Activated CD4-positive, CD25-positive, alpha-beta regulatory T cell treated with anti-CD3 and anti-CD28 coated beads, Interleukin-2, amount 50 U/mL, for 72 hours (primary cell): ENCODE results near the gene SDCCAG8.

Experiments used
- DNase-seq: peaks from one replicate; pipeline ENCODE4 v3.0.0; 2021

SDCCAG8 gene

GRCh38 chr1:243254927-243255790 lies 682 bp upstream of the SDCCAG8 start, which contains the start of gene CEP170:
TSS of gene CEP170 (minus strand) at chr1:243255281. CDS start at chr1:243225280, 30,001 bp downstream.
- DNase-seq = peak; percentile 84

GRCh38 chr1:243256590-243256989 lies 749 bp downstream of the SDCCAG8 start:
- no peak for DNase-seq

DNA sequence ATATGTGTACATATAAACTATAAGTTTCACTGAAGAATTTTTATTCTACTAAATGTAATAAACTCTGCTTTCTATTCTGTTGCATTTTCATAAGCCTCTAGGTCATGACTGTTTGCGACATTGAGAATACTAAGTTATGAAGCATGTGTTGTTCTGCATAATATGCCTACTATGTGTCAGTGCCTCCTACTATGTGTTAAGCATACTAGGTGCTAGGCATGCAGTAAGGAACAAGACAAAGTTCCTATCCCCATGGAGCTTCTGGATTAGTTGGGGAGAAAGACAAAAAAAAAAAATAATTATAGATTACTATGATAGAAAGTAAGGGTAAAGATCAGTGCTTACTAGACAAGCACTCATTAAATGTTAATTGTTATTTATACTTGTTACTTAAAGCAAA lies 1.3 kb downstream of the SDCCAG8 start:
- DNase-seq = no peak

- DNase-seq = no peak
These were observed 2.9 kb downstream of the SDCCAG8 start for GRCh38 chr1:243258731-243259130.

DNA sequence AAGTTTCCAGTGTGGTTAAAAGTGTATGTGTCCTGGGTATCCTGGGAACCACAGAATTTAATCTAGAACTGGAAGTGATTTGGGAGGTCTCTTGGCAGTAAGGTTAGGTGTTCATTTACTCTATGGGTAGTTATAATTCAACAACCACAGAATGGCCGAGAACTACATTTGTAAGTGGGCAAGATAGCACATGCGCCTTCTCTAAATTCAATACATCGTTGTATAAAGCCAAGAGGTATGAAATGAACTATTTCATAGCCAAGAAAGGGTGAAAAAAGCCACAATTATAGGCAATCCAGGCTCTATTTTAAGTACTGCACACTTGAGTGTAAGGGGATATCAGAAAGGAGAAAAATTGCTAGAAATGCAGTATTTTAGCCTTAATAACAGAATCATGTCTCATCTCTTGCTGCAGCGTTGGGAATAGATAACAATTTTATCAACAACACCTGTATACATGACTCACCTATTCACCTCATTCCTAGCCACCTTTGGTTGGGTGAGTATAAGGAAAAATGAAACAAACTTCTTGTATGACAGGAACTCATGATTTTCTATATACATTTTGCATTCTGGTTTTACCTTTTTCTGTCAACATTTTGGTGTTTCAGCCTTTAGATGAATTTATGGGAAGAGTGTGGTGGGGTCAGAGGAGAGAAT lies 4.5 kb downstream of the SDCCAG8 start:
- DNase-seq = no peak

DNA sequence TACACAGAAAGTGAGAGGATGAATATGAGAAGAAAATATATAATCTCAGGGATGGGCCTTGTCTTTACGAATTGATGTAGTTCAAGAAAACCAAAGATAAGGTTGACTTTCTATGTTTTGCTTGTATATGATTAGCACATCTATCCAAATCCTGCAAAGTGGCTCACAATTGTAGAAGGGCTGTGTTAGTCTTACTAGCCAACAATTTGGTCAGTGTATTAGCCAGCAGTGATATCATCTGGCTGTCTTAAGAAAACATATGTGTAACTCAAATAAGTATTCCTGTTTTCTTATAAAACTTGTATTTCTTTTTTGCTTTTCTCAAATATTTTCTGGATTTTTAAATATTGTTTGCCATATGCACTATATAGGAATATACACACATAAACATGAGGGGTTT lies 5.5 kb downstream of the SDCCAG8 start:
- no peak for DNase-seq

DNA sequence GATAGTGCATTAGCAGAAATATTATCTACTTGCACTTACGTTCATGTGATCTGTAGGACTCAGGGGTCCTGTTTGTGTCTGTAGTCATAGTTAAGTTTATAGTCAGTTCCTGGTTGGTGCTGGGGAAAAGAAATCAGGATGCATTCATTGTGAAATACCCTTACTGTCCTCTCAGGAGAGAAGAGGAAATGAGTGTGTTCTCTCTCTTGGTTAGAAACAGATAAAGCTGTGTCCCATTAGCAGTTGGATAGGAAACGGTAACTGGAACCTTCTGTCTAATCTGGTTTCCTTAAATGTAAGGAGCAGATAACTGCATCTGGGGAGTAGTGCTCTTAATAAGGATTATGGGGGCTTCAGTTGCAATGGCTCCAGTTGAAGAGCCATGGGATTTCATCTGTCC lies 8.9 kb downstream of the SDCCAG8 start:
- no peak for DNase-seq

DNA sequence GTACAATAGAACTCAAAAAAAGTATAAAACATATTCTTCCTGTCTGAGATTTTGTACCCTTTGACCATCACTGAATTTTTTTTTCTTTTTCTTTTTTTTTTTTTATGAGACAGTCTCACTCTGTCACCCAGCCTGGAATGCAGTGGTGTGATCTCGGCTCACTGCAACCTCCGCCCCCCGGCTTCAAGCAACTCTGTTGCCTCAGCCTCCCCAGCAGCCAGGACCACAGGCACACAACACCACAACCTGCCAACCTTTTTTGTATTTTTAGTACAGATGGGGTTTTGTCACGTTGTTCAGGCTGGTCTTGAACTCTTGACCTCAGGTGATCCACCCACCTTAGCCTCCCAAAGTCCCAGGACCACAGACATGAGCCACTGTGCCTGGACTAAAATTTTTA lies 10.4 kb downstream of the SDCCAG8 start:
- DNase-seq = no peak

GRCh38 chr1:243267471-243267880 lies 11.6 kb downstream of the SDCCAG8 start:
- DNase-seq = no peak

GRCh38 chr1:243267914-243268653 lies 12.2 kb downstream of the SDCCAG8 start:
- no peak for DNase-seq

- DNase-seq = no peak
These were observed 13.1 kb downstream of the SDCCAG8 start for GRCh38 chr1:243268751-243269460.

DNA sequence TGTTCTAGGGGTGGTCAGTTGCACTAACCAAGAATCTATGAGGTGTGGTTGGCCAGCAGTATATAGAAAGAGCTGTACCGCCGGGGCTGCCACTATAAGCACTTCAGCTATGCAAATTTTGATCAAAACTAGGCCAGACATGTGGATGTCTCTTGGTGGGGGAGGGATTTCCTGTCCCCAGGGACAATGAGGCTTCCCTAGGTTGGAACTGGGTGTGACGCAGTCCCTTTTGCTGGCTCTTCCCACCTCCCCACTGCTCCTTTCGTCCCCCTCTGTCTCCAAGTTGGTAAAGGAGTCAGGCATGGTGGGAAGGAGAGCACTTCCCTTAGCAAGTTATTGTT lies 13.6 kb downstream of the SDCCAG8 start:
- DNase-seq = no peak

DNA sequence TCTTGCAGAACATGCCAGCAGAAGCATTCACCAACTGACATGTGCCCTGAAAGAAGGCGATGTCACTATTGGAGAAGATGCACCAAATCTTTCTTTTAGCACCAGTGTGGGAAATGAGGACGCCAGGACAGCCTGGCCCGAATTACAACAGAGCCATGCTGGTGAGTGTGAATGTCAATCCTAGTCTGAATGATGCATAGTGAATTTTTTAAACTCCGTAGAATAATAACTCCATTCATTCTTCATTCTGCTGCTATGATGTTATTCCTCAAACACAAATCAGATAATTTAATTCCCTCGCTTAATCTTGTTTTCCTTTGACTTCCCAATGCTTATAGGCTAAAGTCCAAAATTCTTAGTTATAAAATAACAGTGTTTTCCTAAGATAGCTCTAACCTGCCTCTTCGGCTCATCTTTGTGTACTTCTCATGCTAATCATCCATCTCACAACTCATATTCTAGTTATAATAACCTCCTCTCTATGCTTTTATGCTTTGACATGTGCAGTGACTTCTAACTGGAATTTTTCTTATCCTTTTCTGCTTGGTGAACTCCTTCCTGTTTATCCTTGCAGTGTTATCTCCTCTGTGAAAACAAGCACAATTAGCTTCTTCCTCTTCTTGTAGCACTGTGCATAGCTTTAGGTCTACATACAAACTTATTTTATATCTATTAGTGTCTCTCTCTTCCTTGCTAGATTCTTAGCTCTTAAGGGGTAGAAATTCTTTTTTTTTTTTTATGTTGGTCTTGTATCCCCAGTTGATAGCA lies 14.4 kb downstream of the SDCCAG8 start:
- no peak for DNase-seq

DNA sequence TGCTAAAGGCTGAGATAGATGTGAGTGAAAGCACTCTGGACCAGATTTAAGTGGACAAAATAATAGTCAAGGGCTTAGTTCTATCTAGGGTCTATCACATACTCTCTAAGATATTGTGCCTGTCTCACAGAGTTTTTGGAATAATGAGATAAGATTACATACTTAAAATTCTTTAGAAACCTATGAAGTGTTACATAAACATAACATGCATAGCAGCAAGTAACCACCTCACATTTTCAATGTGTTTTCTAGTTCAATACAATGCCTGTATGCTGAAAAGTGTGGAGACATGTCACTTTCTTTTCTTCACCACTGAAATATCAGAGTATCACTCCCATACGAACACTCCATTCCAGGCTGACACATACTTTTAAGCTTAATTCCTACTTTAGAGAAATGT lies 16.2 kb downstream of the SDCCAG8 start:
- no peak for DNase-seq

DNA sequence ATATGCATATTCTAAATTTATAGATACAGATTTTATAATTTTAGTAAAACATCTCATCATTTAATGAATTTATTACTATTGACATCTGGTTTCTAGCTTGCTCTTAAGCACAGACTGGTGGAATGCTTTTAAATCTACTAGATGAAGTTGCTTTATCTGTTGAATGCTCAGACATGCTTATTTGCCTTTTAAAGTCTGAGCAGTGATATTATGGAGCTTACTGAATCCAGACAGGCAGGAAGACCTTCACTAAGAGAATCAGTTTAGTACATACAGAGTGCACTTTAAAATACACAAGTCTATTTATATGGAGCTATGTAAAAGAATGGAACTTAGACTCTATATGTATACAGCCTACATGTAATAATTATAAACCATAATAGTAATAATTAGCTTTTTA lies 16.6 kb downstream of the SDCCAG8 start:
- no peak for DNase-seq

- DNase-seq = no peak
These were observed 17.7 kb downstream of the SDCCAG8 start for GRCh38 chr1:243273506-243273905.

GRCh38 chr1:243273945-243274344 lies 18.1 kb downstream of the SDCCAG8 start:
- no peak for DNase-seq

- no peak for DNase-seq
These were observed 19.5 kb downstream of the SDCCAG8 start for GRCh38 chr1:243275316-243275715.

GRCh38 chr1:243280571-243281129 lies 24.8 kb downstream of the SDCCAG8 start:
- no peak for DNase-seq

GRCh38 chr1:243281672-243282071 lies 25.8 kb downstream of the SDCCAG8 start:
- DNase-seq = no peak

DNA sequence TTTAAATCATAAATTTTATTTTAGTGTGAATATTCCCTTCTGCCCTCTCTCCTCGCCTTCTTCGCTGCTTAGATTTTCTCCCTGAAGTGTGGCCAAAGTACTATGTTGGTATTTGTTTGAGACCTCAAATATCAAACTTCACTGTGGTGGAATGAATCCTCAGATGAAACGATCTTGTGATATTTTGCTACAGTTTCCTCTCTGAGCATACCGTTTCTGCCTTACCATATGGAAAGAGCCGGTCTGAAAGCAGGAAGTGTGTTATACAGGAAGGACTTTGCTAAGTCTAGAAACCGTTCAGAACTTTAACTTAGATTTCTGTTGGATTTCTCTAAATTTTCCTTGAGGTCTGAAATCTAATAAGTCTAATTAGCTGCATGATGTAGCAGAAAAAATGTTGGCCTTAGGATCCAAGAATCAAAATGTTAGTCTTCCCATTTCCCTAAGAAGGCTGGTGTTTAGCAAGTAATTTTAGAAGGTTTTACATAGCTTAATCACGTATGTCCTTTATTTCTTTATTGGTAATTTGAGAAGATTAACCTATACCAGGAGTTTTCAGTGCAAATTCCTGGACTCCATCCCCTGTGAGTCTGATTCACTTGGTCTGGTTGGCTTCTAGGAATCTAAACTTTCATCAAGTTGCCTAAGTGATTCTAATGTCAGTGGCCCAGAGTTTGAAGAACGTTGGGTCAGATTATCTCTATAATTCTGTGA lies 30.7 kb downstream of the SDCCAG8 start:
- no peak for DNase-seq
